ENCODE measurements around the gene UPK3BL2. TPM values are rescaled to one million over a fixed set of nuclear protein-coding genes. Genes with fewer than 3 reads are reported as not detected.
"Not testable (repeated sequence)": the region's sequence is repeated elsewhere in the genome, so short reads cannot be mapped to it uniquely, and the experiment has no call there.

UPK3BL2 gene
- polyA plus RNA-seq, 2 of the 4 experiments (the other 2 are of a cell fraction), result 1.4 to 3.9 TPM

- ATAC-seq, result peak; percentile 23 to 30
- DNase-seq (ENCODE audit: low read depth in 1 of 2, low spot score in 1 of 2); H3K4me1 ChIP-seq; FAIRE-seq; H3K4me3 ChIP-seq; POLR2A ChIA-PET; H3K4me2 ChIP-seq; H3K9me3 ChIP-seq; CTCF ChIA-PET; H3K27ac ChIP-seq: not testable (repeated sequence)
- no CpG with 5 or more reads among the region's 15 CpGs for WGBS (ENCODE audit: missing lambda C conversion rate)
Measured at GRCh38 chr7:102514881-102515721, 28.4 kb downstream of the UPK3BL2 start.

GRCh38 chr7:102512642-102513221, 30.8 kb downstream of the UPK3BL2 start:
- FAIRE-seq, CTCF ChIA-PET: not testable (repeated sequence)
- 62% methylated on average over 5 of the region's 5 CpGs for WGBS (ENCODE audit: missing lambda C conversion rate)

GRCh38 chr7:102511860-102512522, 31.5 kb downstream of the UPK3BL2 start:
- H3K4me1 ChIP-seq; H3K4me2 ChIP-seq; H3K27ac ChIP-seq; POLR2A ChIA-PET; FAIRE-seq; DNase-seq (ENCODE audit: low read depth in 1 of 2, low spot score in 1 of 2); H3K9me3 ChIP-seq; H3K4me3 ChIP-seq; CTCF ChIA-PET: not testable (repeated sequence)
- no CpG with 5 or more reads among the region's 30 CpGs for WGBS (ENCODE audit: missing lambda C conversion rate)
- peak; percentile 48 to 76 for ATAC-seq

More at GRCh38 chr7:102512642-102513221, 30.8 kb downstream of the UPK3BL2 start:
- POLR2A ChIA-PET, H3K9me3 ChIP-seq, H3K4me1 ChIP-seq, ATAC-seq: not testable (repeated sequence)
- peak in 1 of 2 experiments; percentile 64 for DNase-seq (ENCODE audit: low read depth in 1 of 2, low spot score in 1 of 2)
- H3K4me2 ChIP-seq, result peak overlapping the region; percentile 90
- peak overlapping the region; percentile 66 to 92; a peak in 5 of 6 replicates for H3K27ac ChIP-seq
- 0 out of 3 replicates have a peak overlapping the region, but pooled peaks have one; percentile 29 for H3K4me3 ChIP-seq

GRCh38 chr7:102510575-102510974, 32.9 kb downstream of the UPK3BL2 start:
- CTCF ChIA-PET; H3K27ac ChIP-seq; H3K4me3 ChIP-seq; H3K9me3 ChIP-seq; ATAC-seq; FAIRE-seq; POLR2A ChIA-PET; H3K4me2 ChIP-seq; DNase-seq (ENCODE audit: low read depth in 1 of 2, low spot score in 1 of 2): not testable (repeated sequence)
- 62% methylated on average over 6 of the region's 8 CpGs for WGBS (ENCODE audit: missing lambda C conversion rate)
- H3K4me1 ChIP-seq, result peaks cover 12% of the 10 kb centered on the region

GRCh38 chr7:102507410-102508088, 35.9 kb downstream of the UPK3BL2 start:
- H3K9me3 ChIP-seq; H3K4me3 ChIP-seq; DNase-seq (ENCODE audit: low read depth in 1 of 2, low spot score in 1 of 2); CTCF ChIA-PET; H3K4me2 ChIP-seq; POLR2A ChIA-PET; H3K4me1 ChIP-seq; ATAC-seq; FAIRE-seq: not testable (repeated sequence)
- H3K27ac ChIP-seq, result peak overlapping the region; percentile 43 to 82; a peak in 4 of 6 replicates
- WGBS (ENCODE audit: missing lambda C conversion rate), result 97% methylated on average over 2 of the region's 8 CpGs

GRCh38 chr7:102505298-102506185, 38.0 kb downstream of the UPK3BL2 start:
- CTCF ChIA-PET; FAIRE-seq; DNase-seq (ENCODE audit: low read depth in 1 of 2, low spot score in 1 of 2); H3K4me3 ChIP-seq; H3K4me1 ChIP-seq; H3K9me3 ChIP-seq; H3K4me2 ChIP-seq; POLR2A ChIA-PET: not testable (repeated sequence)
- H3K27ac ChIP-seq, result peak overlapping the region; percentile 37 to 67; a peak in 5 of 6 replicates
- ATAC-seq, result peak; percentile 88 to 91
- WGBS (ENCODE audit: missing lambda C conversion rate), result no CpG with 5 or more reads among the region's 24 CpGs

- H3K4me2 ChIP-seq; FAIRE-seq; H3K9me3 ChIP-seq; H3K4me1 ChIP-seq; DNase-seq (ENCODE audit: low read depth in 1 of 2, low spot score in 1 of 2); H3K27ac ChIP-seq; CTCF ChIA-PET; ATAC-seq; POLR2A ChIA-PET; H3K4me3 ChIP-seq: not testable (repeated sequence)
- WGBS (ENCODE audit: missing lambda C conversion rate), result no CpG with 5 or more reads among the region's 12 CpGs
Measured at GRCh38 chr7:102503141-102503540, 40.4 kb downstream of the UPK3BL2 start.

- ATAC-seq; DNase-seq (ENCODE audit: low read depth in 1 of 2, low spot score in 1 of 2); CTCF ChIA-PET; H3K4me2 ChIP-seq; H3K9me3 ChIP-seq; H3K4me3 ChIP-seq; H3K27ac ChIP-seq; POLR2A ChIA-PET; H3K4me1 ChIP-seq; FAIRE-seq: not testable (repeated sequence)
- WGBS (ENCODE audit: missing lambda C conversion rate), result 85% methylated on average over 14 of the region's 16 CpGs
Measured at GRCh38 chr7:102498321-102498720, 45.2 kb downstream of the UPK3BL2 start.

- not testable (repeated sequence) for FAIRE-seq
Measured at GRCh38 chr7:102497308-102497707, 46.2 kb downstream of the UPK3BL2 start.

GRCh38 chr7:102496861-102497260, 46.6 kb downstream of the UPK3BL2 start:
- H3K4me3 ChIP-seq; H3K27ac ChIP-seq; FAIRE-seq; H3K4me1 ChIP-seq; POLR2A ChIA-PET; CTCF ChIA-PET; ATAC-seq; DNase-seq (ENCODE audit: low read depth in 1 of 2, low spot score in 1 of 2); H3K9me3 ChIP-seq; H3K4me2 ChIP-seq: not testable (repeated sequence)
- 84% methylated on average over 3 of the region's 10 CpGs for WGBS (ENCODE audit: missing lambda C conversion rate)

More at GRCh38 chr7:102497308-102497707, 46.2 kb downstream of the UPK3BL2 start:
- H3K4me1 ChIP-seq; DNase-seq (ENCODE audit: low read depth in 1 of 2, low spot score in 1 of 2); H3K9me3 ChIP-seq; CTCF ChIA-PET; H3K4me3 ChIP-seq; ATAC-seq; POLR2A ChIA-PET; H3K4me2 ChIP-seq; H3K27ac ChIP-seq: not testable (repeated sequence)
- WGBS (ENCODE audit: missing lambda C conversion rate), result 50% methylated on average over 1 of the region's 5 CpGs

Measured in A549 (cell line).